HG03558 (cell line): ENCODE measurements around the gene SLX1B.
A peak's percentile ranks its signal among the peaks of the same experiment; 100 is the strongest.
"Not testable (repeated sequence)": the region's sequence is repeated elsewhere in the genome, so short reads cannot be mapped to it uniquely, and the experiment has no call there.

Source experiments
- ATAC-seq: cut with Tn5 transposase; IDR thresholded peaks from one replicate; pipeline ENCODE4 v1.9.1; 2021; ENCODE audit warnings: moderate number of reproducible peaks; ENCODE audit not compliant: unreplicated experiment; ENCODE audit errors: extremely low read depth

The SLX1B gene

DNA sequence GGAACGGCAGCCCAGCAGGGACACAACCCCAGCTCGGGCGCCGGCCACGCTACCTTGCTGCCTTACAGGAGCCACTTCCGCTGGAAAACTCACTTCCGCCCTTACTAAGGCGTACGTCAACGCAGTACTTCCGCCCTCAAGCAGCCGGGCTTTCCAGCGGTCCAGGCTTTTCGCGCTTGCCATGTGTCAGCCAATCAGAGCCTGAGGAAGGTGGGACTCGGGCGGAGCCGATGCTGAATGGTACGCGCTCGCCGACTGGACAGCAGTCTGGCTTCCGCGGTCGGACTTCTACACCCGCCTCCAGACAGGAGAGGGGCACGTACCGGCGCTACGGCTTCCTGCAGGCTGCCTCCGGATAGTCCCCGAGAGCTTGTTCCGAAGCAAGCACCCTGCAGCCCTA lies at the start of gene SLX1B, which contains the start of gene BOLA2:
Gene SLX1B (plus strand): TSS at position 265 of the 400 bp plus-strand sequence.
Gene BOLA2 (minus strand): TSS at position 83 of the 400 bp plus-strand sequence. CDS start 98 bp downstream, outside the sequence.
- peak; percentile 80 for ATAC-seq

- not testable (repeated sequence) for ATAC-seq
Observed at GRCh38 chr16:29405249-29405648, 49.1 kb upstream of the SLX1B start.

GRCh38 chr16:29423587-29423986 lies 30.7 kb upstream of the SLX1B start:
- not testable (repeated sequence) for ATAC-seq

GRCh38 chr16:29425390-29425789 lies 28.9 kb upstream of the SLX1B start:
- ATAC-seq, result not testable (repeated sequence)

DNA sequence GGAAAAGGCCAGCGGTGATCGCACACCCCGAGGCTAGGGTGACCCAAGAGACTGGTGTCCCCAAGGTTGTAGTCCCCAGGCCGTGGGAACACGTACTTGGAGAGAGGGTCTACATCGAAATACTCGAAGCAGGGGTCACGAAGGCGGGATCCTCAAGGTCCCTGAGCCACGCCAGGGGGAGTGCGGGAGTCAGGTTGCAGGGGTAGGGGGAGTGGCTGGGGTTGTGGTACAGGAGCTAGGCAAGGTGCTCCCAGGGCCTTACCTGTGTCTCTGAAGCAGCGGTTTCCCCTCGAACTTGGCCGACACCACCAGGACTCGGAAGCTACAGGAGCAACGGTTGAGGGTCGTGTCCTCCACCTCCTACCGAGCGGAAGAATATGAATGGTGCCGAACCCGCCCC lies 579 bp upstream of the SLX1B start:
- not testable (repeated sequence) for ATAC-seq

DNA sequence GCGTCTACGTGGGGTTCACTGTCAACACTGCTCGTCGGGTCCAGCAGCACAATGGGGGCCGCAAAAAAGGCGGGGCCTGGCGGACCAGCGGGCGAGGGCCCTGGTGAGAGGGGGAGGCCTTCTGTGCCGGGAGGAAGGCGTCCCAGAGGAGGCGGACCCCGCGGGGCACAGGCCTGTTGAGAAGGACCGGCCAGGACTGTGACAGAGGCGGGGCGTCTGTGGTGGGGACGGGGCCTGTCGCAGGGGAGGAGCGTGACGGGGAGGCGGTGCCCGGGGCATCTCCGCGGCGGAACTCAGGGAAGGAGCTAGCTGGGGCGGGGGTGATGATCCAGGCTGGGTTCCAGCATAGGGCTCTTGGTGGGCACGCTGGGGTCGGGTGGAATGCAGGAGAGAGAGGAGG lies 495 bp downstream of the SLX1B start:
- ATAC-seq, result peak; percentile 23

- ATAC-seq, result not testable (repeated sequence)
Observed at GRCh38 chr16:29457660-29458059, 3.3 kb downstream of the SLX1B start.

- ATAC-seq, result not testable (repeated sequence)
Observed at GRCh38 chr16:29459706-29460646, 5.6 kb downstream of the SLX1B start, which contains the start of gene SULT1A4. Gene SULT1A4, plus strand, starts transcription at chr16:29459913. Its CDS starts 1,473 bp downstream, at chr16:29461386.

- not testable (repeated sequence) for ATAC-seq
Observed at GRCh38 chr16:29460647-29461030, 6.3 kb downstream of the SLX1B start.

GRCh38 chr16:29465985-29466824 lies 11.9 kb downstream of the SLX1B start:
- ATAC-seq, result not testable (repeated sequence)

DNA sequence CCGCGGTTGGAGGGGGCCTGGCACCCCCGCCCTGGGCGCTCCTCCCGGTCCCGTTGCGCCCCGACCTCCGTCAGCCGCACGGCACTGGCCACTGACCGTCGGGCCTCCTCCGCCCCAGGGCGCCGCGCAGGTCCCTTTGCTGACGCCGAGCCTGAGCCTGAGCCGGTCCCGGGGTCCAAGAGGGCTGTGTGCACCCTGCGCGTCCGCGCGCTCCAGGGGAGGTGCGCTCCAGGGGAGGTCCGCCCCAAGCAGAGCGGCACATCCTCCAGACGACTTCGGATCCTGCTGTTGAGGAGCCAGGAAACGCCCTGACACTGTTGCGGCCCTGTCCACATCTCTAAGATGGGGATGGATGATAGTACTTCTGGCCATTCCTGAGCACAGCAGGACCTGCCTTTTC lies 12.6 kb downstream of the SLX1B start:
- not testable (repeated sequence) for ATAC-seq

GRCh38 chr16:29467654-29468366 lies 13.5 kb downstream of the SLX1B start:
- not testable (repeated sequence) for ATAC-seq

- not testable (repeated sequence) for ATAC-seq
Observed at GRCh38 chr16:29469660-29470059, 15.3 kb downstream of the SLX1B start.

GRCh38 chr16:29472065-29472464 lies 17.7 kb downstream of the SLX1B start:
- not testable (repeated sequence) for ATAC-seq

DNA sequence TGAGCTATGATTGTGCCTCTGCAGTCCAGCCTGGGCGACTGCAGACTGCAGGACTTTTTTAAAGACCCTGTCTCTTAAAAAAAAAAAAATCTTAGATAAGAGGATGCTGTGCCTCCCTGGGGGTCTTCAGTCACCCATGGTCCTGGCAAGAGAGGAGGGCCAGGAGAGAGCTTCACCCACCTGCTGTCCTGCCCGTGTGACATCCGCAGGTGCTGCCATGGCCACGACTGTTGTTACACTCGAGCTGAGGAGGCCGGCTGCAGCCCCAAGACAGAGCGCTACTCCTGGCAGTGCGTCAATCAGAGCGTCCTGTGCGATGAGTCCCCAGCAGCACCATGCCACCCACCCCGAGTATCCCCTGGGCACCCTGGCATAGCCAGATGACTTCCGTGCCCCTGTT lies 27.9 kb downstream of the SLX1B start:
- not testable (repeated sequence) for ATAC-seq

DNA sequence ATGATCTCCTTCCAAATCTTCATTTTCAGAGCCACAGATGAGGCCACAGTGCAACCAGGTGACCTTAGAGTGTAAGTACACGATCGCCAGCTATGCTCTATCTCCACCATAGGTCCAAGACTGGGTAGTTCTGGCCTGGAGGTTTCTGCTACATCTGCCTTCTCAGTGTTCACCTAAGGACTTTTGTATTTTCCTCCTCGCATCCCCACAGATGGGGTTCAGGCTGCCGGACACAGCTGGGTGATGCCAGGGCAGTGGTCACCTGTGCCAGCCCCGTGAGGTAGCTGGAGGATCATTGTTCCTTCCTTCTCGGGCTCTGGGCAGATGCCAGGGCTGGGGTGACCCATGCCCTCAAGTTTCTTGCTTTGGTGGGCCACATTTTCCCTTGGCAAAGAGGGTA lies 52.0 kb downstream of the SLX1B start, which contains the start of gene NPIPB12:
Gene NPIPB12 (minus strand): TSS at position 101 of the 400 bp plus-strand sequence.
- ATAC-seq, result not testable (repeated sequence)
